Subcutaneous adipose tissue (tissue), 4 donors: Measurements from ENCODE around the gene DLGAP1. TPM values are rescaled to one million over a fixed set of nuclear protein-coding genes. Genes with fewer than 3 reads are reported as not detected.

Experiments used
- CTCF ChIP-seq: fragments of 450-650 bp; IDR thresholded peaks from one replicate; pipeline ENCODE4 v1.5.1; 2016; ENCODE audit warnings: low read depth, mild to moderate bottlenecking, control low read depth, antibody characterized with exemption, moderate library complexity
- total RNA-seq, 4 donors: library from RNA; depleted of rRNA; stranded (reverse); fragments of >200 nt; gene quantifications; one replicate each; pipeline ENCODE4 v1.1.0, GENCODE V29; 2016

The DLGAP1 gene
- total RNA-seq, 4 donors from 2014 or later, result 0.44 to 3.3 (median 0.99) TPM

GRCh38 chr18:3993941-3994687 lies 461.0 kb downstream of the DLGAP1 start:
- TF ChIP-seq CTCF, result no peak

GRCh38 chr18:3985664-3986063 lies 469.4 kb downstream of the DLGAP1 start:
- no peak for TF ChIP-seq CTCF

GRCh38 chr18:3985020-3985419 lies 470.1 kb downstream of the DLGAP1 start:
- no peak for TF ChIP-seq CTCF

GRCh38 chr18:3984163-3984757 lies 470.8 kb downstream of the DLGAP1 start:
- no peak for TF ChIP-seq CTCF

- TF ChIP-seq CTCF, result no peak
Observed at GRCh38 chr18:3983351-3983969, 471.6 kb downstream of the DLGAP1 start.

GRCh38 chr18:3982541-3982940 lies 472.6 kb downstream of the DLGAP1 start:
- no peak for TF ChIP-seq CTCF

GRCh38 chr18:3979024-3979423 lies 476.1 kb downstream of the DLGAP1 start:
- TF ChIP-seq CTCF, result no peak
